Cardiac muscle cell (in vitro differentiated cells and primary cell): ENCODE measurements around the gene ISM1. TPM values are rescaled to one million over a fixed set of nuclear protein-coding genes. Genes with fewer than 3 reads are reported as not detected.

Source experiments
- DNase-seq, 2 donors: peaks; one replicate each; pipeline versions ENCODE4 v3.0.0 to v3.0.0-alpha.2; 2010 to 2017; ENCODE audit warnings: low read depth in 1 of 2, low spot score in 1 of 2
- H3K27ac ChIP-seq: fragments of 200-600 bp; sonication (generic); 2 replicates; pipeline ENCODE4 v1.5.1; 2016
- H3K27me3 ChIP-seq: fragments of 200-600 bp; sonication (generic); 2 replicates; pipeline ENCODE4 v1.6.0; 2016; ENCODE audit warnings: control low read depth
- H3K36me3 ChIP-seq: fragments of 200-600 bp; sonication (generic); 2 replicates; pipeline ENCODE4 v1.5.1; 2016; ENCODE audit warnings: control low read depth
- H3K4me1 ChIP-seq: fragments of 200-600 bp; sonication (generic); 2 replicates; pipeline ENCODE4 v1.8.1; 2017; ENCODE audit warnings: low read depth, mild to moderate bottlenecking, mixed run types
- H3K4me3 ChIP-seq: fragments of 200-600 bp; sonication (generic); 2 replicates; pipeline ENCODE4 v1.5.1; 2016; ENCODE audit warnings: mild to moderate bottlenecking
- H3K9me3 ChIP-seq: fragments of 200-600 bp; sonication (generic); 2 replicates; pipeline ENCODE4 v1.5.1; 2017; ENCODE audit warnings: low read depth, mild to moderate bottlenecking, control low read depth
- polyA plus RNA-seq: library from polyadenylated mRNA; unstranded; fragments of >200 nt; fragmentation: Nextera tagmentation; extraction: Ambion mirVana; gene quantifications from 2 replicates; pipeline ENCODE4 v1.2.1, GENCODE V29; 2016
- total RNA-seq: library from RNA; depleted of rRNA; stranded (reverse); fragments of >200 nt; gene quantifications from 2 replicates; pipeline ENCODE4 v1.2.3, GENCODE V29; 2016
- TF ChIP-seq, protein P1 (sequence below): IDR thresholded peaks from 2 replicates; pipeline ENCODE4 v1.5.1; 2012; ENCODE audit warnings: low read depth, mild to moderate bottlenecking, low read length

Gene ISM1
- total and polyA plus RNA-seq, 2 experiments from 2014 or later, result 0.21 to 0.59 TPM

DNA sequence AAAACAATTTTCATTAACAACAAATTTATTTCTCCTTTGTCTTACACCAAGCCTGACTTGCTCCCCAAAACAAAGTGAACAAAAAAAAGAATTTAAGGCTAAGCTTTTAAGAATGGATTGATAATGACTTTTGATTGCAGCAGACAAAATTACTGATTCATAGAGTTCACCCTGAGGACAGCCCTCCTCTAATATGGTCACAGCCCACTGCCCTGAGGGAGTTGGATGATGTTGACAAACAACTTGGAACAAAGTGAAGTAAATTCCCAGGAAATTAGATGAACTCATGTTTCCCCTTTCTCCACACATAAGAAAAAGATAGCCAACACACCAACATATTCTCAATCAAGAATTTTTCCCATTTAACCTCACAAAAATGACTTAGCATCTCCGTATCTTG is 7.7 kb upstream of the ISM1 start:
- Histone ChIP-seq H3K27ac (no peak overlapping the region), H3K27me3 (peaks cover 39% of the 10 kb centered on the region), H3K36me3 (no peaks in the 10 kb centered on the region), H3K4me3 (no peak overlapping the region), H3K4me1 (no peaks in the 10 kb centered on the region), H3K9me3 (no peaks in the 10 kb centered on the region)
- DNase-seq, result no peak
- TF ChIP-seq, protein P1, sequence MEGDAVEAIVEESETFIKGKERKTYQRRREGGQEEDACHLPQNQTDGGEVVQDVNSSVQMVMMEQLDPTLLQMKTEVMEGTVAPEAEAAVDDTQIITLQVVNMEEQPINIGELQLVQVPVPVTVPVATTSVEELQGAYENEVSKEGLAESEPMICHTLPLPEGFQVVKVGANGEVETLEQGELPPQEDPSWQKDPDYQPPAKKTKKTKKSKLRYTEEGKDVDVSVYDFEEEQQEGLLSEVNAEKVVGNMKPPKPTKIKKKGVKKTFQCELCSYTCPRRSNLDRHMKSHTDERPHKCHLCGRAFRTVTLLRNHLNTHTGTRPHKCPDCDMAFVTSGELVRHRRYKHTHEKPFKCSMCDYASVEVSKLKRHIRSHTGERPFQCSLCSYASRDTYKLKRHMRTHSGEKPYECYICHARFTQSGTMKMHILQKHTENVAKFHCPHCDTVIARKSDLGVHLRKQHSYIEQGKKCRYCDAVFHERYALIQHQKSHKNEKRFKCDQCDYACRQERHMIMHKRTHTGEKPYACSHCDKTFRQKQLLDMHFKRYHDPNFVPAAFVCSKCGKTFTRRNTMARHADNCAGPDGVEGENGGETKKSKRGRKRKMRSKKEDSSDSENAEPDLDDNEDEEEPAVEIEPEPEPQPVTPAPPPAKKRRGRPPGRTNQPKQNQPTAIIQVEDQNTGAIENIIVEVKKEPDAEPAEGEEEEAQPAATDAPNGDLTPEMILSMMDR, result no peak

DNA sequence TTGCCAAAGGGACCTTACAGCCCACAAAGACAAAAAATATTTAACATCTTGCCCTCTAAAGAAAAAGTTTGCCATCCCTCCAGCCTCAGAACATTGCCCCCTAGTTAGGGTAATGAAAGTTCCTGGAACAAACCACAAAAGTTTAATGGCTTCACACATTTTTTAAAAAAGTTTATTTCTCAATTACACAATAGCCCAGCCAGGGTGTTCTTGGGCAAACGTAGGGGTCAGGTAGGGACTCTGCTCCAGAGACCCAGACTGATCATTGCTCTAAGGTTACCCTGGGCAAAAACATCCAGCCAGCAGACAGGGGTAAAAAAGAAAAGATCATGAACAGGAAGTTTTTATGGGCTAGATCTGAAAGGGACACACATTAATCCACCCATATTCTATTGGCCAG is 4.5 kb upstream of the ISM1 start:
- H3K4me1 ChIP-seq, result no peaks in the 10 kb centered on the region
- DNase-seq, result no peak
- no peak overlapping the region for H3K4me3 ChIP-seq
- TF ChIP-seq, protein P1, result no peak
- peaks cover 68% of the 10 kb centered on the region for H3K27me3 ChIP-seq
- H3K36me3 ChIP-seq, result no peaks in the 10 kb centered on the region
- H3K9me3 ChIP-seq, result no peaks in the 10 kb centered on the region
- no peak overlapping the region for H3K27ac ChIP-seq

DNA sequence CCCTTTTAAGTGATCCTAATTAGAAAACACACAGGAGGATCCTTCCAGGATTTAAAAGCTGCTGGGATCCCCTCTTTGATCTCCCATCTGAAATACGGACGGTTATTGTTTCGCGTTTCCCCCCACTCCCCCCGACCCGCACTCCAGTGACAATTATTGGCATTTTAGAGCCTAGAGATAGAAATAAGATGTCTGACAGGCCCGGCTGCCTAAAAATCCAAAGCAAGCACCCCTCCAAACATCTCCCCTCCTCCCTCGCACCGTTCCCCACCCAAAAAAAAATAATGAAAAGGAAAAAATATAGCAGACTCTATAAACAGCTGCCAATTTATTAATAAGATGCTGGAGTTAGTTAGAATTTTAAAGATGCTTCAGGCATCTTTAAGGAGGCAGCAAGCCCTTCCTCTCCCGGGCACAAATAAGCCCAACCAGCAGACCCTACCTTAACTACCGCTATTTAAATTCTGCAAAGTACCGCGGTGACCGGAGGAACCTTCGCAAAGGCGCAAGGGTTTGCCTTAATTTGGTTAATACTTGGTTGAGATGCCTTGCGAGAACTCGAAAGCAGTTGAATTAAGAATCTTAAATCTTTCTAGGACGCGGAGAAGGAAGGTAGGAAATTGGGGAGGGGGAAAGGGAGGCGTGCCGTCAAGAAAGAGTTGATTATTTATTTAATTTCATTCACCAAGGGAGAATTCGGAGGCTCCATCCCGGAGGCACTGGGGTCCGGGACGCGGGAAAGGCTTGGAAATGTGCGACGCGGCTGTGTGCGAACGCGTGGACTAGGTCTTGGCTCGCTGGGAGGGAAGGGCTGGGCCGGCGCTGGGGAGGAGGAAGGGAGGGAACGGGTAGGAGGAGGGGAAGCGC is 1.5 kb upstream of the ISM1 start:
- TF ChIP-seq, protein P1, result no peak
- DNase-seq, result no peak
- Histone ChIP-seq H3K4me1 (no peaks in the 10 kb centered on the region), H3K27me3 (peaks cover 88% of the 10 kb centered on the region), H3K27ac (no peak overlapping the region), H3K4me3 (peak overlapping the region; percentile 46), H3K36me3 (no peaks in the 10 kb centered on the region), H3K9me3 (no peaks in the 10 kb centered on the region)

DNA sequence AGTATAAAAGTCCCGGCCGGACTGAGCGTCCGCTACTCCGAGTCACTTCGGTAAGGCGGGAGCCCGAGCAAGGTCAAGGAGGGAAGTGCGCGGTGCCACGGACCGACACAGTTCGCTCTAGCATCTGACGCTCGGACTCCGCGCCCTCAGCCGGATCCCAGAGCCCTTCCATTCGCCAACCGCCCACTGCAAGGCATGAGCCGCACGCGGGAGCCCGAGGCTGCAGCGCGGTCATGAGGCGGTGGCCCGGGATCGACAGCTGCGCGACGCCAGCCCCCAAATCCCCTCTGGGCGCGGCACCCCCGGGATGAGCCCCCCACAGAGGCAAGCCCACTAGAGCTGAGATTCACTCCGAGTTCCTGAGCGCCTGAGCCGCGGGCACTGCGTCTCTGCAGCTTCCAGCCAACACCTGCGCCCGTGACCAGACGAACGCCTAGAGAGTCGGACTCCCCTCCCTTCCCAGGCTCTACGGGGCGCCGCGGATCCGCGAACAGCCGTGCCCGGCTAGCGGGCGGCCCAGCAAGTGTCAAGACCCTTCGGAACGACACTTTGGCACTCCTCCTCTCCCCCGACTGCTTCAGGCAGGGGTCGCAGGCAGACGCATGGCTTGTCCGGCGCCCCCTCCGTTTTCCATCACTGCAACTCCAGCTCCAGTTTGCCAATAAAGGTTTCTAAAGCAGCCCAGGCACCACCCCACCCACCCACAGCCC is 725 bp upstream of the ISM1 start:
- peak overlapping the region; percentile 46 for H3K4me3 ChIP-seq
- TF ChIP-seq, protein P1, result no peak
- no peak overlapping the region for H3K27ac ChIP-seq
- H3K36me3 ChIP-seq, result no peaks in the 10 kb centered on the region
- H3K9me3 ChIP-seq, result no peaks in the 10 kb centered on the region
- H3K27me3 ChIP-seq, result peaks cover 80% of the 10 kb centered on the region
- DNase-seq, result peak; percentile 38 to 69
- H3K4me1 ChIP-seq, result no peaks in the 10 kb centered on the region

DNA sequence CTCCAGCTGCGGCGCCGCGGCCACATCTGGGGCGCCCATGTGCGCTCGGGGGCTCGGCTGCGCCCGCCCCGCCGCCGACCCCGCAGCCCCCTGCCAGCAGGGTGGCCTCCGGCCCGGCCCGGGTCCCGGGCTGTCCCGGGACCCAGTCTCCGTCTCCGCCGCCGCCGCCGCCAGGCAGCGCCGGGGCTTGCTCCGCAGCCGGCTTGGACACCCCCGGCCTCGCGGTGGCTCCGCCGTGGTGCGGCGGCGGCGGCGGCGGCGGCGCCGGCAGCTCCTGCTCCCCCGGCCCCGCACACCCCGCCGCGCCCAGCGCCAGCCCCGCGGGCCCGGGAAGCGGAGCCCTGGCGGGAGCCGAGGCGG is 219 bp downstream of the ISM1 start:
- no peaks in the 10 kb centered on the region for H3K36me3 ChIP-seq
- H3K27ac ChIP-seq, result no peak overlapping the region
- H3K4me3 ChIP-seq, result peak overlapping the region; percentile 46
- H3K9me3 ChIP-seq, result no peaks in the 10 kb centered on the region
- H3K27me3 ChIP-seq, result peaks cover 71% of the 10 kb centered on the region
- H3K4me1 ChIP-seq, result no peaks in the 10 kb centered on the region
- TF ChIP-seq, protein P1, result no peak
- DNase-seq, result no peak
